ENCODE data around the gene FYN.

FYN gene

DNA sequence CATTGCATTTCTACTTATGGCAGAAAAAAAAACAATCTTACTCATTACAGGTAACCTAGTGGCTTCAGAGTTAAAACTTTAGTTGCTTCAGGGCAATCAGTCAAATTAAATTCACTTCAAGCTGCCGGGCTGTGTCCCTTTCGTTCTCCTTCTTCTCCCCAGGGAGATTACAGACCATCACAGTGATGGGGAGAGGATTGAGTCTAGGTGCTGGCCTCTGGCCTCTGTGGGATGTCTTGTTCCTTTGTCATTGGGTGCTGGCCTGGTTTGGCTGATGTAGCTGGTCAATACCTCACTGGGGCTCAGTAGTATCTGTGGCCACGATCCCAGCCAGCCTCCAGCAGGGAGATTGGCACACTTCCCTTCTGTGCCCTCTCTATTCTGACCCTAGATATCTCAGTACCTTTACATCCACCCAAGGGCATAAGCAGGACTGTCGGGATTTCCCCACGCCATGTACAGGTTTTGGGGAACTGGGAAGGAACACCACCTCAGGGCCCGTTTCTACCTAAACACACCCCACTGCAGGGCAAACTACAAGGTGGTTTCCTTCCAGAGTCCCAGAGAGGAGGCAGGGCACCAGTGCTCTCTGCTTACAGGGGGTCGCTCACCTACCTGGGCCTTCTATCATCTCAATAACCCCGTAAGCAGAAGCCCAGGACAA, 15.4 kb downstream of the FYN start:
- no peak for DNase-seq
- intact Hi-C loops (cut with DNase I; ENCODE audit: low total_unique reads) = no loop called here
- H3K27me3 ChIP-seq = no peaks in the 10 kb centered on the region
- no peak overlapping the region for H3K27ac ChIP-seq
- no peak overlapping the region for H3K4me3 ChIP-seq
- H3K4me1 ChIP-seq = no peaks in the 10 kb centered on the region
- TF ChIP-seq, protein P1, sequence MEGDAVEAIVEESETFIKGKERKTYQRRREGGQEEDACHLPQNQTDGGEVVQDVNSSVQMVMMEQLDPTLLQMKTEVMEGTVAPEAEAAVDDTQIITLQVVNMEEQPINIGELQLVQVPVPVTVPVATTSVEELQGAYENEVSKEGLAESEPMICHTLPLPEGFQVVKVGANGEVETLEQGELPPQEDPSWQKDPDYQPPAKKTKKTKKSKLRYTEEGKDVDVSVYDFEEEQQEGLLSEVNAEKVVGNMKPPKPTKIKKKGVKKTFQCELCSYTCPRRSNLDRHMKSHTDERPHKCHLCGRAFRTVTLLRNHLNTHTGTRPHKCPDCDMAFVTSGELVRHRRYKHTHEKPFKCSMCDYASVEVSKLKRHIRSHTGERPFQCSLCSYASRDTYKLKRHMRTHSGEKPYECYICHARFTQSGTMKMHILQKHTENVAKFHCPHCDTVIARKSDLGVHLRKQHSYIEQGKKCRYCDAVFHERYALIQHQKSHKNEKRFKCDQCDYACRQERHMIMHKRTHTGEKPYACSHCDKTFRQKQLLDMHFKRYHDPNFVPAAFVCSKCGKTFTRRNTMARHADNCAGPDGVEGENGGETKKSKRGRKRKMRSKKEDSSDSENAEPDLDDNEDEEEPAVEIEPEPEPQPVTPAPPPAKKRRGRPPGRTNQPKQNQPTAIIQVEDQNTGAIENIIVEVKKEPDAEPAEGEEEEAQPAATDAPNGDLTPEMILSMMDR (IDR thresholded peaks at IDR 0.05) = no peak
- no peaks in the 10 kb centered on the region for H3K36me3 ChIP-seq
- no peaks in the 10 kb centered on the region for H3K9me3 ChIP-seq

DNA sequence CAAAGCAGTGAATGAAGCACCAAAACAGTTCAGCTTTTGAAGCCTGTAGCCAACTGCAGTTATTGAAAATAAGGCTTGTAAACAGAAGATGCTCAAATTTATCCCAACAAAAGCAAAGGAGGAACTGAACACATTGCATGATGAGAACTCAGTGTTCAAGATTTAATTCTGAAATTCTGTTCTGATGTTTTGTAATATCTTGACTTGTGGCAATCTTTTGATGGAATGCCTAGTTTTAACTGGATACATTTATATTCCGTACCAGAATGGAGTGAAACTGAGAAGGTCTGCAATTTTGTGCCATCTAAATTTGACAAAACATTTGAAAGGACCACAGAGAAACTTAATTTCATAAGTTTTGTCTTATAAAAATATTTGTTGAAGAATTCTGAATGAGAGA, 17.5 kb downstream of the FYN start:
- TF ChIP-seq, protein P1 (IDR thresholded peaks at IDR 0.05) = no peak
- DNase-seq = no peak
- no peaks in the 10 kb centered on the region for H3K4me1 ChIP-seq
- H3K27ac ChIP-seq = no peak overlapping the region
- no peaks in the 10 kb centered on the region for H3K36me3 ChIP-seq
- H3K4me3 ChIP-seq = no peak overlapping the region
- intact Hi-C loops (cut with DNase I; ENCODE audit: low total_unique reads) = no loop called here
- no peaks in the 10 kb centered on the region for H3K9me3 ChIP-seq
- no peaks in the 10 kb centered on the region for H3K27me3 ChIP-seq

DNA sequence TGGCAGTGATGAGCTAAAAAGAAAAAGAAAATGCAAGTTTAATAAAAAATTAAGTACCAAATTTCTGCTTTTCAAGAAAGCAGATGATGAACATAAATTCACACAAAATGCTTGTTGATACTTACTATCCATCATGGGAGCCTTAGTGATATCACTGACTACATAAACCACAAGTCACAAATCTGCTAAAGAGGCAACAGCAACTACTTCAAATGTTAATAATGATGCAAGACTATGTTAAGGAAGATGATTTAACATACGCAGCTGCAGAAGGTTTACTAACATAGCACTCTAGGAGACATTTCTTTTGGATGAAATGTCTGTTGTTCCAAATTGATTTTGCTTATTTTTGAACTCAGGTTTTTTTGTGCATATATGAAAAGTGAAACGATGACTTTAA, 18.6 kb downstream of the FYN start:
- no peak for DNase-seq
- Histone ChIP-seq H3K27me3 (no peaks in the 10 kb centered on the region), H3K36me3 (no peaks in the 10 kb centered on the region), H3K9me3 (no peaks in the 10 kb centered on the region), H3K4me1 (no peaks in the 10 kb centered on the region), H3K27ac (no peak overlapping the region), H3K4me3 (no peak overlapping the region)
- TF ChIP-seq, protein P1 (IDR thresholded peaks at IDR 0.05) = no peak
- intact Hi-C loops (cut with DNase I; ENCODE audit: low total_unique reads) = no loop called here

DNA sequence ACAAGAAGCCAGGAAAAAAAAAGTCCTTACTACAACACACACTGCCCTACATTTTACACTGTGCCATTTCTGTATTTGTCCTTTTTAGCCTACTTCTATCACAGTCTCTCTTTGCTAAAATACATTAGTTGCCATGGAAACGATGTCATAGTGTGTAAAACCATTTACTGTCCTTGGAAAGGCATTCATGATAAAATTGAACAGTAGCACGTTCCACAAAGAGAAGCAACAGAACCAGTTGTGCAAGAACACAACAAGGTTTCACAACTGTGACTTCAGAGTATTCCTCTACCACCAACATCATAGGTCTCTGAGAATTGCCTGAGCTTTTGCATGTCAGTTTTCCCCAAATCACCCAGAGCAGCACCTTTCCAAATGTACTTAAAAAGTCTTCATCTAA, 20.5 kb downstream of the FYN start:
- no peaks in the 10 kb centered on the region for H3K27me3 ChIP-seq
- DNase-seq = no peak
- no peaks in the 10 kb centered on the region for H3K36me3 ChIP-seq
- no peak overlapping the region for H3K27ac ChIP-seq
- no peaks in the 10 kb centered on the region for H3K4me1 ChIP-seq
- H3K4me3 ChIP-seq = no peak overlapping the region
- TF ChIP-seq, protein P1 (IDR thresholded peaks at IDR 0.05) = no peak
- H3K9me3 ChIP-seq = no peaks in the 10 kb centered on the region
- intact Hi-C loops (cut with DNase I; ENCODE audit: low total_unique reads) = no loop called here

DNA sequence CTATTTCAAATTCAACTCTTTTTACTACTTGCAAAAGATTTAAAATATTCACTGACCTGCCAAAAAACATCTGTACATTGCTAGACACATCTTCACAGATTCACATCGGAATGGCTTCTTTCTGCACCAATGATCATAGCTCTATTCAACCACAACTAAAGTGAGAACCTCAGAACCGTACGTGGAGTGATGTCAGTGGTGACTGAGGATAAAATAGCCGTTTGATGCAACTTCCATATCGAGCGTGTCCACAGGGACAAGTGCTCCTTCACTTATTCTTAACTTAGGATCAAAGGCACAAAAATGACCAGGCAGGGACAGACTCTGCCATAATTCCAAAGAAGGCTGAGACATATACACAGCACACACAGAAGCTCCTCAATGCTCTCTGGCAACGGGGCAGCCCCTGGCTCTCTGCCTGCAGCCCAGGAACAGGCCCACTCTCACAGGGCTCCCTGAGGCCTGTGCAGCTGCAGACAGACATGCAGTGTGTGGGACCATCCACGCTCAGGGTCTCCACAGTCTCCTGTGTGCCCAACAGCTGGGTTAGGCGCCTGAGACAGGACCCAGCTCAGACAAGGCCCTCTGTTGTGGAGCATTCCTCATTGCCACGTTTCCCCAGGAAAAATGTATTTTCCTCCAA, 22.8 kb downstream of the FYN start:
- Histone ChIP-seq H3K27me3 (no peaks in the 10 kb centered on the region), H3K4me3 (no peak overlapping the region), H3K36me3 (no peaks in the 10 kb centered on the region), H3K9me3 (no peaks in the 10 kb centered on the region), H3K27ac (no peak overlapping the region), H3K4me1 (no peaks in the 10 kb centered on the region)
- no peak for DNase-seq
- intact Hi-C loops (cut with DNase I; ENCODE audit: low total_unique reads) = no loop called here
- TF ChIP-seq, protein P1 (IDR thresholded peaks at IDR 0.05) = no peak
